H1 (cell line): Measurements from ENCODE around the gene ALK. TPM values are rescaled to one million over a fixed set of nuclear protein-coding genes. Genes with fewer than 3 reads are reported as not detected.

Experiments used
- CTCF ChIA-PET: fragments of 300-600 bp; sonication (Branson Sonifier 250); formaldehyde crosslinking; loops from one replicate; lab custom pipeline; 2021; ENCODE audit not compliant: partially characterized antibody; lab: Charles Lee
- POLR2A ChIA-PET: fragments of 300-600 bp; sonication (Branson Sonifier 250); formaldehyde crosslinking; loops from one replicate; lab custom pipeline; 2021; ENCODE audit warnings: inconsistent platforms; ENCODE audit not compliant: partially characterized antibody; lab: Charles Lee
- DNase-seq, 2 experiments: peaks; one replicate each; pipeline versions ENCODE4 v3.0.0 to v3.0.0-alpha.2; 2010 to 2022; ENCODE audit warnings: low spot score in 2 of 2, low read depth in 1 of 2, mixed read lengths in 1 of 2
- FAIRE-seq: peaks from 2 replicates; lab custom pipeline; 2011; peaks lifted over from hg19 to GRCh38; lab: Jason Lieb, UNC
- H2AFZ ChIP-seq: 2 replicates; pipeline ENCODE4 v1.8.1; 2012; ENCODE audit warnings: low read length, inconsistent platforms
- H2AK5ac ChIP-seq: 2 replicates; pipeline ENCODE4 v1.6.1; 2013; ENCODE audit warnings: low read depth, low read length
- H2BK120ac ChIP-seq: replicated peaks from 2 replicates; pipeline ENCODE3; 2013; ENCODE audit warnings: low read depth, low read length, inconsistent platforms
- H2BK12ac ChIP-seq: 2 replicates; pipeline ENCODE4 v1.6.1; 2013; ENCODE audit warnings: low read depth, low read length
- H2BK15ac ChIP-seq: 2 replicates; pipeline ENCODE4 v1.6.1; 2013; ENCODE audit warnings: low read length
- H2BK20ac ChIP-seq: 2 replicates; pipeline ENCODE4 v1.6.1; 2013; ENCODE audit warnings: low read length
- H2BK5ac ChIP-seq: 2 replicates; pipeline ENCODE4 v1.6.1; 2013; ENCODE audit warnings: low read depth, low read length
- H3K14ac ChIP-seq: 2 replicates; pipeline ENCODE4 v1.6.1; 2013; ENCODE audit warnings: inconsistent platforms; ENCODE audit not compliant: insufficient read length
- H3K18ac ChIP-seq: 2 replicates; pipeline ENCODE4 v1.6.1; 2013; ENCODE audit warnings: low read length; ENCODE audit errors: extremely low read depth
- H3K23ac ChIP-seq: 2 replicates; pipeline ENCODE4 v1.6.1; 2013; ENCODE audit warnings: inconsistent platforms; ENCODE audit not compliant: insufficient read length
- H3K23me2 ChIP-seq: 2 replicates; pipeline ENCODE4 v1.6.1; 2013; ENCODE audit warnings: low read depth, low read length
- H3K27ac ChIP-seq: 2 replicates; pipeline ENCODE4 v1.6.1; 2011; ENCODE audit warnings: low read depth, low read length, inconsistent platforms
- H3K27me3 ChIP-seq, 4 experiments: replicated peaks in 1 of 4; 1 replicate in 1 of 4; 2 replicates in 3 of 4; pipeline versions ENCODE4 v1.6.1 to v1.8.1; 2011 to 2013; ENCODE audit warnings: low read length in 3 of 4, mild to moderate bottlenecking in 3 of 4, inconsistent platforms in 2 of 4, mixed read lengths in 2 of 4, moderate library complexity in 1 of 4; ENCODE audit not compliant: control insufficient read depth in 3 of 4, insufficient read depth in 3 of 4; ENCODE audit errors: extremely low read depth in 1 of 4
- H3K36me3 ChIP-seq, 4 experiments: 2 replicates each; pipeline versions ENCODE4 v1.6.1 to v1.8.1; 2011 to 2013; ENCODE audit warnings: mild to moderate bottlenecking in 4 of 4, low read length in 3 of 4, moderate library complexity in 2 of 4, control low read depth in 1 of 4, inconsistent platforms in 1 of 4; ENCODE audit not compliant: insufficient read depth in 4 of 4, control insufficient read depth in 2 of 4
- H3K4ac ChIP-seq: replicated peaks from 2 replicates; pipeline ENCODE3; 2013; ENCODE audit warnings: low read length, low read depth, mixed read lengths, inconsistent platforms; ENCODE audit not compliant: insufficient read length
- H3K4me1 ChIP-seq, 4 experiments: replicated peaks in 1 of 4; 1 replicate in 1 of 4; 2 replicates in 3 of 4; pipeline versions ENCODE4 v1.6.1 to v1.8.1; 2011 to 2013; ENCODE audit warnings: low read length in 3 of 4, inconsistent platforms in 2 of 4, mixed read lengths in 1 of 4; ENCODE audit not compliant: insufficient read depth in 4 of 4, control insufficient read depth in 3 of 4
- H3K4me2 ChIP-seq, 2 experiments: 2 replicates each; pipeline versions ENCODE4 v1.6.1 to v1.8.1; 2011 to 2013; ENCODE audit warnings: low read depth in 2 of 2, low read length in 2 of 2, control low read depth in 1 of 2, inconsistent platforms in 1 of 2, mild to moderate bottlenecking in 1 of 2; ENCODE audit not compliant: insufficient read depth in 1 of 2
- H3K4me3 ChIP-seq, 4 experiments: fragments of 200-600, 300-600 bp in 1 of 4; sonication (generic), shearing (Covaris generic), sonication (Bioruptor Twin) in 1 of 4; 2 replicates each; pipeline versions ENCODE4 v1.5.1 to v1.8.1; 2011 to 2016; ENCODE audit warnings: low read length in 4 of 4, low read depth in 3 of 4, control low read depth in 2 of 4, inconsistent platforms in 2 of 4, mild to moderate bottlenecking in 2 of 4, mixed read lengths in 1 of 4, moderate library complexity in 1 of 4; ENCODE audit not compliant: insufficient read depth in 2 of 4; ENCODE audit errors: extremely low read depth in 1 of 4
- H3K56ac ChIP-seq: replicated peaks from 2 replicates; pipeline ENCODE3; 2013; ENCODE audit warnings: low read depth, mild to moderate bottlenecking, mixed read lengths, low read length, inconsistent platforms; ENCODE audit not compliant: insufficient read length
- H3K79me1 ChIP-seq: 2 replicates; pipeline ENCODE4 v1.6.1; 2013; ENCODE audit warnings: low read depth, low read length, control low read depth
- H3K79me2 ChIP-seq, 2 experiments: 2 replicates each; pipeline versions ENCODE4 v1.6.1 to v1.8.1; 2012 to 2013; ENCODE audit warnings: low read length in 2 of 2, mild to moderate bottlenecking in 2 of 2, inconsistent platforms in 1 of 2; ENCODE audit not compliant: insufficient read depth in 2 of 2, control insufficient read depth in 1 of 2
- H3K9ac ChIP-seq, 4 experiments: replicated peaks in 1 of 4; 1 replicate in 1 of 4; 2 replicates in 3 of 4; pipeline versions ENCODE4 v1.6.1 to v1.8.1; 2011 to 2013; ENCODE audit warnings: low read depth in 3 of 4, low read length in 3 of 4, control low read depth in 2 of 4, mild to moderate bottlenecking in 2 of 4, moderate library complexity in 2 of 4, inconsistent platforms in 1 of 4; ENCODE audit errors: extremely low read depth in 1 of 4
- H3K9me3 ChIP-seq, 2 experiments: 2 replicates each; pipeline versions ENCODE4 v1.6.1 to v1.8.1; 2012 to 2013; ENCODE audit warnings: mild to moderate bottlenecking in 2 of 2, moderate library complexity in 2 of 2, control low read depth in 1 of 2, inconsistent platforms in 1 of 2, low read depth in 1 of 2, low read length in 1 of 2, mixed read lengths in 1 of 2; ENCODE audit not compliant: insufficient read depth in 2 of 2
- H4K20me1 ChIP-seq, 2 experiments: replicated peaks in 1 of 2; 2 replicates each; pipeline versions ENCODE3 to v1.8.1; 2011 to 2013; ENCODE audit warnings: inconsistent platforms in 2 of 2, low read length in 2 of 2, mild to moderate bottlenecking in 1 of 2; ENCODE audit not compliant: insufficient read depth in 2 of 2, control insufficient read depth in 1 of 2
- H4K5ac ChIP-seq: 2 replicates; pipeline ENCODE4 v1.6.1; 2013; ENCODE audit warnings: low read length, low read depth, mixed read lengths, inconsistent platforms; ENCODE audit not compliant: insufficient read length
- H4K8ac ChIP-seq: 2 replicates; pipeline ENCODE4 v1.8.0; 2013; ENCODE audit warnings: mild to moderate bottlenecking, moderate library complexity, low read length, inconsistent platforms; ENCODE audit not compliant: insufficient read depth; ENCODE audit errors: extremely low read depth
- H4K91ac ChIP-seq: replicated peaks from 2 replicates; pipeline ENCODE3; 2013; ENCODE audit warnings: low read length, mixed read lengths, inconsistent platforms; ENCODE audit not compliant: insufficient read length
- ASH2L ChIP-seq: fragments of 200-600, 300-600 bp; sonication (generic); IDR thresholded peaks from one replicate; pipeline ENCODE4 v1.7.1; 2017; ENCODE audit warnings: low read length
- EGR1 ChIP-seq: IDR thresholded peaks from 2 replicates; pipeline ENCODE4 v1.6.1; 2011; ENCODE audit warnings: low read depth, low read length, borderline replicate concordance
- HDAC6 ChIP-seq: IDR thresholded peaks from one replicate; pipeline ENCODE4 v1.7.1; 2012; ENCODE audit warnings: low read depth, mild to moderate bottlenecking, inconsistent platforms, low read length, moderate library complexity
- JUN ChIP-seq: IDR thresholded peaks from 2 replicates; pipeline ENCODE4 v1.6.1; 2011; ENCODE audit warnings: low read depth, mild to moderate bottlenecking, improper control_type of control experiment, low read length
- KDM5A ChIP-seq: fragments of 200-600 bp; IDR thresholded peaks from 2 replicates; pipeline ENCODE4 v1.7.1; 2012; ENCODE audit warnings: mild to moderate bottlenecking, low read length, inconsistent platforms, mixed read lengths
- POLR2A ChIP-seq, 2 experiments: IDR thresholded peaks; 1 replicate in 1 of 2; 2 replicates in 1 of 2; pipeline ENCODE4 v1.6.1; 2011; ENCODE audit warnings: low read depth in 2 of 2, low read length in 2 of 2, mild to moderate bottlenecking in 2 of 2; ENCODE audit errors: control extremely low read depth in 1 of 2
- RAD21 ChIP-seq, 2 experiments: IDR thresholded peaks in 1 of 2; conservative IDR thresholded peaks in 1 of 2; 2 replicates each; pipeline ENCODE4 v1.6.1; 2011; ENCODE audit warnings: low read depth in 2 of 2, low read length in 2 of 2, improper control_type of control experiment in 1 of 2, inconsistent platforms in 1 of 2, mild to moderate bottlenecking in 1 of 2, moderate library complexity in 1 of 2
- SIX5 ChIP-seq: IDR thresholded peaks from 2 replicates; pipeline ENCODE4 v1.6.1; 2011; ENCODE audit warnings: mild to moderate bottlenecking, low read depth, low read length
- SRF ChIP-seq: IDR thresholded peaks from 2 replicates; pipeline ENCODE4 v1.6.1; 2011; ENCODE audit warnings: mild to moderate bottlenecking, low read depth, low read length, moderate library complexity
- TBP ChIP-seq: IDR thresholded peaks from 2 replicates; pipeline ENCODE4 v1.6.1; 2011; ENCODE audit warnings: low read depth, low read length, improper control_type of control experiment
- WGBS, 2 experiments: shearing (Covaris generic) in 1 of 2; methylation state at CpG; one replicate each; pipeline versions ENCODE4 v1.1.6 to v1.1.7; 2013 to 2015; ENCODE audit warnings: low lambda C conversion rate in 2 of 2, mixed read lengths in 2 of 2, inconsistent platforms in 1 of 2, low coverage in 1 of 2, missing lambda C conversion rate in 1 of 2; ENCODE audit not compliant: insufficient replicate concordance in 2 of 2, insufficient coverage in 1 of 2, insufficient read length in 1 of 2; ENCODE audit errors: extremely low coverage in 1 of 2, missing lambda C conversion rate in 1 of 2; 5-methylcytosine and 5-hydroxymethylcytosine counted together
- polyA plus RNA-seq, 7 experiments: library from polyadenylated mRNA; depleted of rRNA in 3 of 7; stranded (reverse) in 5 of 7; unstranded in 2 of 7; fragments of >200 nt in 5 of 7; fragments of 200-250 nt in 2 of 7; gene quantifications; 1 replicate in 5 of 7; 2 replicates in 1 of 7; 4 replicates in 1 of 7; pipeline versions ENCODE4 v1.2.1 to v1.2.3, GENCODE V29; 2011 to 2013; ENCODE audit warnings: missing spikeins in 2 of 7, mixed read lengths in 2 of 7
- total RNA-seq: library from RNA; stranded (reverse); fragmentation: NEBNext Ultra II Directional; extraction: Animal tissue kit (Norgen Biotek cat#: 25700); gene quantifications from 2 replicates; pipeline ENCODE4 v1.2.1, GENCODE V29; 2021

Gene ALK
- total and polyA plus RNA-seq, 2 of the 8 experiments (the other 6 are each of a cell fraction or from before 2014, with no cell fraction given) = 0.02 to 0.09 TPM

DNA sequence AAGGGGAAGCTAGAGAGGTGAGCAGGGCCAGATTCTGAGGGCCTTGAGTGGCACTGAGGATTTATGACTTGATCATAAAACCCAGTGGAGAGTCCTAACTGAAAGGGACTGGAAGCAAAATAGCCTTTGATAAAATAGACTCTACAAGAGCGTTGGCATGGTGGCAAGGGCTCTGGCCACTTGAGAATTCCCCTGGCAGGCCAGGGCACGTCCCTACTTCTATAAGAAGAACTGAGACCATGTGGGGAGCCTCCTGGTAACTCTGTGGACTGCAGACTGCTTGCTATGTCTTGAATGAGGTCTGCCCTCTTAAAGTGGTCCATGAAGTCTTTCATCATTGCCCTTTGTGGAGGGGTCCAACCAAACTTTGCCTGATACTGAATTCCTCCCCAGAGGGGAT lies 324.8 kb downstream of the ALK start:
- no peak overlapping the region for H4K8ac ChIP-seq
- H2BK20ac ChIP-seq = no peak overlapping the region
- H3K4me1 ChIP-seq = no peaks in the 10 kb centered on the region
- no peak overlapping the region for H2BK15ac ChIP-seq
- H3K4me3 ChIP-seq = no peak overlapping the region
- H2BK12ac ChIP-seq = no peak overlapping the region
- H3K9me3 ChIP-seq = no peaks in the 10 kb centered on the region
- no peak overlapping the region for H3K4me2 ChIP-seq
- H2AFZ ChIP-seq = no peak overlapping the region
- H3K14ac ChIP-seq = no peak overlapping the region
- H4K5ac ChIP-seq = no peak overlapping the region
- H3K79me2 ChIP-seq = no peaks in the 10 kb centered on the region
- no peaks in the 10 kb centered on the region for H3K23me2 ChIP-seq
- no peak overlapping the region for H3K27ac ChIP-seq
- H3K9ac ChIP-seq = no peak overlapping the region
- no peak overlapping the region for H3K4ac ChIP-seq
- no peak for DNase-seq
- H2AK5ac ChIP-seq = no peak overlapping the region
- ChIA-PET POLR2A (no interaction called here), CTCF (no interaction called here)
- WGBS, 2 experiments = 93% methylated on average over 2 of the region's 2 CpGs; no CpG with 5 or more reads in 1 of the 2 experiments
- H2BK120ac ChIP-seq = no peak overlapping the region
- H2BK5ac ChIP-seq = no peak overlapping the region
- no peaks in the 10 kb centered on the region for H3K27me3 ChIP-seq
- no peaks in the 10 kb centered on the region for H3K36me3 ChIP-seq
- no peak overlapping the region for H3K23ac ChIP-seq
- no peak overlapping the region for H4K91ac ChIP-seq
- H3K18ac ChIP-seq = no peak overlapping the region
- no peak for FAIRE-seq
- no peaks in the 10 kb centered on the region for H3K79me1 ChIP-seq
- TF ChIP-seq EGR1 (no peak), JUN (no peak), SIX5 (no peak), RAD21 (IDR thresholded peaks at IDR 0.05 in 1 of 2, conservative IDR thresholded peaks at IDR 0.05 in 1 of 2; ENCODE audit: low read depth in 2 of 2, low read length in 2 of 2) (no peak), ASH2L (no peak), SRF (no peak), KDM5A (no peak), TBP (no peak), POLR2A (IDR thresholded peaks at IDR 0.05; ENCODE audit: control extremely low read depth in 1 of 2, low read depth in 2 of 2, low read length in 2 of 2) (no peak), HDAC6 (no peak)
- no peak overlapping the region for H3K56ac ChIP-seq
- no peaks in the 10 kb centered on the region for H4K20me1 ChIP-seq
